SK-N-SH treated with all-trans-retinoic acid at 6 μM for 48 hours (cell line): ENCODE data around the gene TWNK.

Experiments used
- ATAC-seq: fragments of 200-7000 bp; cut with Tn5 transposase; 3 replicates; pipeline ENCODE4 v1.9.1; 2020; ENCODE audit warnings: mild to moderate bottlenecking, moderate library complexity
- ARNTL ChIP-seq: fragments of 450-650 bp; formaldehyde crosslinking; IDR thresholded peaks from 2 replicates; pipeline ENCODE4 v1.5.0; 2020; ENCODE audit warnings: low read depth, mild to moderate bottlenecking, moderate library complexity, borderline replicate concordance
- BACH2 ChIP-seq: fragments of 250-450 bp; sonication (Bioruptor Pico); IDR thresholded peaks from 2 replicates; pipeline ENCODE4 v1.9.0; 2021; ENCODE audit warnings: mild to moderate bottlenecking, borderline replicate concordance
- CSRNP3 ChIP-seq: fragments of 250-450 bp; sonication (Bioruptor Pico); IDR thresholded peaks from 2 replicates; pipeline ENCODE4 v1.5.1; 2021; ENCODE audit warnings: mild to moderate bottlenecking, moderate library complexity
- GLIS3 ChIP-seq: fragments of 250-450 bp; sonication (Bioruptor Pico); IDR thresholded peaks from 2 replicates; pipeline ENCODE4 v1.5.0; 2020; ENCODE audit warnings: mild to moderate bottlenecking, moderate library complexity
- ISL1 ChIP-seq: fragments of 250-450 bp; sonication (Bioruptor Pico); IDR thresholded peaks from 2 replicates; pipeline ENCODE4 v2.1.2; 2022; ENCODE audit warnings: mild to moderate bottlenecking, moderate library complexity
- OSR1 ChIP-seq: fragments of 250-450 bp; sonication (Bioruptor Pico); IDR thresholded peaks from 2 replicates; pipeline ENCODE4 v1.8.0; 2022; ENCODE audit warnings: moderate library complexity, mild to moderate bottlenecking, inconsistent platforms
- RARB ChIP-seq: fragments of 250-450 bp; sonication (Bioruptor Pico); IDR thresholded peaks from 2 replicates; pipeline ENCODE4 v1.8.0; 2021; ENCODE audit warnings: mild to moderate bottlenecking, moderate library complexity
- SNAI2 ChIP-seq: fragments of 250-450 bp; sonication (Bioruptor Pico); IDR thresholded peaks from 2 replicates; pipeline ENCODE4 v1.5.0; 2020; ENCODE audit warnings: mild to moderate bottlenecking, moderate library complexity
- TCF4 ChIP-seq: fragments of 250-450 bp; sonication (Bioruptor Pico); IDR thresholded peaks from 2 replicates; pipeline ENCODE4 v1.8.0; 2021; ENCODE audit warnings: mild to moderate bottlenecking, moderate library complexity, borderline replicate concordance
- TOX ChIP-seq: fragments of 250-450 bp; sonication (Bioruptor Pico); IDR thresholded peaks from 2 replicates; pipeline ENCODE4 v1.8.0; 2021; ENCODE audit warnings: mild to moderate bottlenecking, moderate library complexity, borderline replicate concordance
- ZFP3 ChIP-seq: fragments of 250-450 bp; sonication (Bioruptor Pico); IDR thresholded peaks from 2 replicates; pipeline ENCODE4 v1.5.0; 2020; ENCODE audit warnings: mild to moderate bottlenecking, moderate library complexity
- ZNF565 ChIP-seq: fragments of 450-650 bp; formaldehyde crosslinking; conservative IDR thresholded peaks from 2 replicates; pipeline ENCODE4 v1.5.0; 2020; ENCODE audit warnings: low read depth, mild to moderate bottlenecking, moderate library complexity
- ZNF70 ChIP-seq: fragments of 450-650 bp; formaldehyde crosslinking; IDR thresholded peaks from 2 replicates; pipeline ENCODE4 v1.5.0; 2020; ENCODE audit warnings: mild to moderate bottlenecking, moderate library complexity
- ZNF8 ChIP-seq: fragments of 450-650 bp; formaldehyde crosslinking; IDR thresholded peaks from 2 replicates; pipeline ENCODE4 v1.5.0; 2020; ENCODE audit warnings: mild to moderate bottlenecking, moderate library complexity
- TF ChIP-seq, protein P1 (sequence below): fragments of 250-450 bp; sonication (Bioruptor Pico); IDR thresholded peaks from 2 replicates; pipeline ENCODE4 v1.5.0; 2020; ENCODE audit warnings: mild to moderate bottlenecking, moderate library complexity
- TF ChIP-seq, protein P2 (sequence below): fragments of 250-450 bp; sonication (Bioruptor Pico); IDR thresholded peaks from 2 replicates; pipeline ENCODE4 v1.5.1; 2020; ENCODE audit warnings: low read depth, mild to moderate bottlenecking, moderate library complexity
- TF ChIP-seq, protein P3 (sequence below): fragments of 250-450 bp; sonication (Bioruptor Pico); IDR thresholded peaks from 2 replicates; pipeline ENCODE4 v1.8.0; 2021; ENCODE audit warnings: low read depth, mild to moderate bottlenecking, moderate library complexity, borderline replicate concordance

The TWNK gene

DNA sequence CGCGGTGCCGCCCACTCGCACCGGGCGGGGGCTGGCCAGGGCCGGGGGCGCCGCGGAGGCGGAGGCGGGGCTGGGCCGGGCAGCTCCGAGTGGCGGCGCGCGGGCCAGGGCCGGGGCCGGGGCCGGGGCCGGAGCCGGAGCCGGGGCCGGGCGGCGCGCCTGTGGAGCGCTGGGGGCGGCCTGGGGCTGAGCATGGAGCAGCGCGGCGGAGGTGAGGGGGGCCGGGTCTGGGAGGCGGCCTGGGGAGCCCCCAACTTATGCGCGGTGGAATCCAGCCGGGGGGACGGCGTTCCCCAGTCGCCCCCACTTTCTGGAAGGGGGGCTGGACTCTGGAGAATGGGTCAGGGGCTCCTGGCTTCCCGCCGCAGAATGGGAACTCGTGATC lies 12.4 kb downstream of the TWNK start, which contains the start of gene LZTS2 (continued):
- TF ChIP-seq CSRNP3 (CRISPR knock-in tag) (no peak), TOX (no peak)

DNA sequence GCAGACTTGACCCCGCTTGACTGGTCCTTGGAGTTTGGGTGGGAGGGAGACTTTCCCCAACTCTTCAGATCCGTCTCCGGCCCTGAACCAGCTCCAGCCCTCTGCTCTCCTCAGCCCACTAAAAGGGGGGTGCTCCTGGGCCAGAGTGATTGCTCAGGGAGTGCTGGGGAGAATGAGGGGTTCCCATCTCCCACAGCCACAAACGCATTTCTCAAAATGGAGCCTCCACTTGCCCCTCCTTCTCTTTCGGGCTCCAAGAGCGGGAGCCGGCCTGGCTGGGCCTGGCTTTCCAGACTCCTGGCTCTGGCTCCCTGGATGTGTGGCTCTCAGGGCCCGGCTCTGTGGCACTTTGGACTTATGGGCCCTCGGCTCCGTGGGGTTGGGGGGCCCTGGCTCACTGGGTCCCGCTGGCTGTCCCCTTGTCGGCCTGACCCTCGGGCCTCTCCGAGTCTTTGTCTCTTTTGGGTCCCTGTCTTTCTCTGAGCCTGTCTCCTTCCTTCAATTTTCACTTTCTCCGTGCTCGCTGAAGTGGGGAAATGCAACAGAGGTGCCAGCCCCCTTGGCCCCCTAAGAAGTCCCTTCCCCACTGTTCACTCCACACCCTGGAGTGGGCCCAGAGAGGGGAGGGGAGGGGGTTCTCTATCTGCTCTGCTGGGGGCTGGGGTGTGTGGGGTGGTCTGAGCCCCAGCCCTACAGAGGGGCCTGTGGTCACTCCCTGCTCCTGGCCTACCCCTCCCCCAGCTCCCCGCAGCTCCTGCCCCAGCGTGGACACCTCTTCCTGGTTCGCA lies 13.0 kb downstream of the TWNK start:
- TF ChIP-seq ZNF8: no peak
- TF ChIP-seq ARNTL (CRISPR knock-in tag): no peak
- no peak for TF ChIP-seq TCF4 (CRISPR knock-in tag)
- no peak for TF ChIP-seq ISL1 (CRISPR knock-in tag)
- TF ChIP-seq, protein P1, sequence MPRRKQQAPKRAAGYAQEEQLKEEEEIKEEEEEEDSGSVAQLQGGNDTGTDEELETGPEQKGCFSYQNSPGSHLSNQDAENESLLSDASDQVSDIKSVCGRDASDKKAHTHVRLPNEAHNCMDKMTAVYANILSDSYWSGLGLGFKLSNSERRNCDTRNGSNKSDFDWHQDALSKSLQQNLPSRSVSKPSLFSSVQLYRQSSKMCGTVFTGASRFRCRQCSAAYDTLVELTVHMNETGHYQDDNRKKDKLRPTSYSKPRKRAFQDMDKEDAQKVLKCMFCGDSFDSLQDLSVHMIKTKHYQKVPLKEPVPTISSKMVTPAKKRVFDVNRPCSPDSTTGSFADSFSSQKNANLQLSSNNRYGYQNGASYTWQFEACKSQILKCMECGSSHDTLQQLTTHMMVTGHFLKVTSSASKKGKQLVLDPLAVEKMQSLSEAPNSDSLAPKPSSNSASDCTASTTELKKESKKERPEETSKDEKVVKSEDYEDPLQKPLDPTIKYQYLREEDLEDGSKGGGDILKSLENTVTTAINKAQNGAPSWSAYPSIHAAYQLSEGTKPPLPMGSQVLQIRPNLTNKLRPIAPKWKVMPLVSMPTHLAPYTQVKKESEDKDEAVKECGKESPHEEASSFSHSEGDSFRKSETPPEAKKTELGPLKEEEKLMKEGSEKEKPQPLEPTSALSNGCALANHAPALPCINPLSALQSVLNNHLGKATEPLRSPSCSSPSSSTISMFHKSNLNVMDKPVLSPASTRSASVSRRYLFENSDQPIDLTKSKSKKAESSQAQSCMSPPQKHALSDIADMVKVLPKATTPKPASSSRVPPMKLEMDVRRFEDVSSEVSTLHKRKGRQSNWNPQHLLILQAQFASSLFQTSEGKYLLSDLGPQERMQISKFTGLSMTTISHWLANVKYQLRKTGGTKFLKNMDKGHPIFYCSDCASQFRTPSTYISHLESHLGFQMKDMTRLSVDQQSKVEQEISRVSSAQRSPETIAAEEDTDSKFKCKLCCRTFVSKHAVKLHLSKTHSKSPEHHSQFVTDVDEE (CRISPR knock-in tag): no peak
- TF ChIP-seq SNAI2: no peak
- TF ChIP-seq, protein P2, sequence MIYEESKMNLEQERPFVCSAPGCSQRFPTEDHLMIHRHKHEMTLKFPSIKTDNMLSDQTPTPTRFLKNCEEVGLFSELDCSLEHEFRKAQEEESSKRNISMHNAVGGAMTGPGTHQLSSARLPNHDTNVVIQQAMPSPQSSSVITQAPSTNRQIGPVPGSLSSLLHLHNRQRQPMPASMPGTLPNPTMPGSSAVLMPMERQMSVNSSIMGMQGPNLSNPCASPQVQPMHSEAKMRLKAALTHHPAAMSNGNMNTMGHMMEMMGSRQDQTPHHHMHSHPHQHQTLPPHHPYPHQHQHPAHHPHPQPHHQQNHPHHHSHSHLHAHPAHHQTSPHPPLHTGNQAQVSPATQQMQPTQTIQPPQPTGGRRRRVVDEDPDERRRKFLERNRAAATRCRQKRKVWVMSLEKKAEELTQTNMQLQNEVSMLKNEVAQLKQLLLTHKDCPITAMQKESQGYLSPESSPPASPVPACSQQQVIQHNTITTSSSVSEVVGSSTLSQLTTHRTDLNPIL: no peak
- TF ChIP-seq BACH2: no peak
- no peak for TF ChIP-seq OSR1 (CRISPR knock-in tag)
- ATAC-seq: no peak

DNA sequence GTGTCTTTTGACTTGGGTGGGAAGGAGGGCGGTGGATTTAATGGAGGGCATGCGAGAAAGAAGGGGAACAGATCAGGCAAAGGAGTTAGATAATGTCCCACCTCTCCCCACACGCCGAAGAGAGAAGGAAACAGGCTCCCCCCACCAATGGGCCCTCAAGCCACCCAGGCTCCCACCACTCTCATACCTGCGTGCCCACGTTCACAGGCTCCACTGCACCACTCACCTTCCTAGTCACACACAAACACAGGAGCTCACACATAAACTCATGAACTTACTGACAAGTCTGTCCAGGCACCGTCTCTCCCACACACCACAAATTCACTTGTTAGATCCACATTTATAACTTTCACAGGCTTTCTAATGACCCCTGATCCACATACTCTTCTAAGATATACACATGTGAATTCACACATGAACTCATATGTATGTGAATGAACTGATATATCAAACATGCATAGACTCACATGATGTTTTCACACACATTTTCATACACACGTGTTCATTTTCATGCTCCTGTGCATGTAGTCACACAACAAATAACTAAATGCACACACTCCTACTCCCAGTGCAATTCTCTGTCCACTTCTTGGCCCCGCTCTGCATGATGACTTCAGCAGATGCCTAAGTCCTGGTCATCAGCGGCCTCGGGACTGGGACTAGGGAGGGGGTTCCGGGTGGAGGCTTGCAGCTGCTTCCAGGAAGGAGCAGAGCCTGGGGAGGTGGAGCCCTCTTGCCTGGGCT lies 13.7 kb downstream of the TWNK start:
- TF ChIP-seq BACH2: no peak
- ATAC-seq: peak; percentile 27

- no peak for TF ChIP-seq RARB (CRISPR knock-in tag)
- TF ChIP-seq GLIS3 (CRISPR knock-in tag): no peak
- no peak for TF ChIP-seq ZNF70 (CRISPR knock-in tag)
- TF ChIP-seq TOX: no peak
- no peak for TF ChIP-seq ARNTL (CRISPR knock-in tag)
- TF ChIP-seq, protein P3, sequence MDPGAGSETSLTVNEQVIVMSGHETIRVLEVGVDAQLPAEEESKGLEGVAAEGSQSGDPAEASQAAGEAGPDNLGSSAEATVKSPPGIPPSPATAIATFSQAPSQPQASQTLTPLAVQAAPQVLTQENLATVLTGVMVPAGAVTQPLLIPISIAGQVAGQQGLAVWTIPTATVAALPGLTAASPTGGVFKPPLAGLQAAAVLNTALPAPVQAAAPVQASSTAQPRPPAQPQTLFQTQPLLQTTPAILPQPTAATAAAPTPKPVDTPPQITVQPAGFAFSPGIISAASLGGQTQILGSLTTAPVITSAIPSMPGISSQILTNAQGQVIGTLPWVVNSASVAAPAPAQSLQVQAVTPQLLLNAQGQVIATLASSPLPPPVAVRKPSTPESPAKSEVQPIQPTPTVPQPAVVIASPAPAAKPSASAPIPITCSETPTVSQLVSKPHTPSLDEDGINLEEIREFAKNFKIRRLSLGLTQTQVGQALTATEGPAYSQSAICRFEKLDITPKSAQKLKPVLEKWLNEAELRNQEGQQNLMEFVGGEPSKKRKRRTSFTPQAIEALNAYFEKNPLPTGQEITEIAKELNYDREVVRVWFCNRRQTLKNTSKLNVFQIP: no peak
- TF ChIP-seq, protein P2: no peak
- no peak for TF ChIP-seq ZFP3 (CRISPR knock-in tag)
- TF ChIP-seq ZNF565 (CRISPR knock-in tag): no peak
- TF ChIP-seq SNAI2: no peak
- no peak for TF ChIP-seq BACH2
- TF ChIP-seq ISL1 (CRISPR knock-in tag): no peak
- no peak for ATAC-seq
Observed at GRCh38 chr10:101001659-101002035, 14.3 kb downstream of the TWNK start.

- no peak for TF ChIP-seq TCF4 (CRISPR knock-in tag)
- no peak for TF ChIP-seq CSRNP3 (CRISPR knock-in tag)
- no peak for TF ChIP-seq ZNF8
- TF ChIP-seq, protein P3: no peak
- TF ChIP-seq TOX: no peak
- TF ChIP-seq, all 23 proteins: peak for 0
- ATAC-seq: no peak
Observed at GRCh38 chr10:101002456-101002855, 15.1 kb downstream of the TWNK start.
